MCF 10A (cell line): ENCODE data around the gene FGGY. TPM values are rescaled to one million over a fixed set of nuclear protein-coding genes. Genes with fewer than 3 reads are reported as not detected.

Experiments used
- BruUV-seq: library from RNA; stranded (reverse); fragments of 400-500 nt; replicated peaks from 2 replicates; lab custom pipeline; 2021; lab: Mats Ljungman, UMichigan
- CTCF ChIA-PET: fragments of 300-600 bp; sonication (Branson Sonifier 250); formaldehyde crosslinking; extraction: SDS; loops from one replicate; lab custom pipeline; 2021; ENCODE audit warnings: antibody characterized with exemption, inconsistent platforms; lab: Yijun Ruan, JAX
- POLR2A ChIA-PET: fragments of 300-600, 350-650 bp; sonication (Branson Sonifier 250); formaldehyde crosslinking; extraction: SDS; loops from one replicate; lab custom pipeline; 2020; ENCODE audit warnings: antibody characterized with exemption, inconsistent platforms; lab: Yijun Ruan, JAX
- DNase-seq: peaks from one replicate; pipeline ENCODE4 v3.0.0-alpha.2; 2018; ENCODE audit not compliant: unreplicated experiment
- H3K27ac Mint-ChIP-seq: one replicate; pipeline ENCODE4 v1.8.0; 2022; ENCODE audit warnings: mild to moderate bottlenecking, low read depth, mixed read lengths; ENCODE audit not compliant: unreplicated experiment
- H3K27me3 Mint-ChIP-seq: one replicate; pipeline ENCODE4 v1.8.0; 2022; ENCODE audit warnings: mixed read lengths; ENCODE audit not compliant: insufficient read depth, unreplicated experiment
- H3K36me3 Mint-ChIP-seq: one replicate; pipeline ENCODE4 v1.8.0; 2022; ENCODE audit warnings: mild to moderate bottlenecking, moderate library complexity, mixed read lengths; ENCODE audit not compliant: insufficient read depth, unreplicated experiment
- H3K4me1 Mint-ChIP-seq: one replicate; pipeline ENCODE4 v1.8.0; 2022; ENCODE audit warnings: mixed read lengths; ENCODE audit not compliant: insufficient read depth, unreplicated experiment
- H3K4me3 Mint-ChIP-seq: one replicate; pipeline ENCODE4 v1.8.0; 2022; ENCODE audit warnings: mild to moderate bottlenecking, moderate library complexity, mixed read lengths; ENCODE audit not compliant: unreplicated experiment
- H3K9me3 Mint-ChIP-seq: one replicate; pipeline ENCODE4 v1.8.0; 2022; ENCODE audit warnings: mixed read lengths; ENCODE audit not compliant: unreplicated experiment
- CTCF ChIP-seq: fragments of 200-600 bp; IDR thresholded peaks from one replicate; pipeline ENCODE4 v1.8.0; 2022; ENCODE audit warnings: antibody characterized with exemption, mild to moderate bottlenecking; ENCODE audit not compliant: unreplicated experiment
- intact Hi-C: fragments of 100-400 bp; cut with micrococcal nuclease; formaldehyde crosslinking; loops from 2 replicates; pipeline ENCODE4 v1.14.1; 2022
- total RNA-seq: library from RNA; stranded (reverse); gene quantifications from 2 replicates; pipeline ENCODE4 v1.2.3, GENCODE V29; 2022

FGGY gene
- total RNA-seq, 1 experiment from 2014 or later = 10.6 TPM

- ChIA-PET CTCF (no interaction called here), POLR2A (interaction anchor here (0.5 to 1.1 kb wide), 6 partner anchors 11 to 1909 kb away, joined by 3 to 4 read pairs (median 4); no protein-coding TSS in a partner anchor)
- no TSS peak for BruUV-seq
- DNase-seq = no peak
- no peak overlapping the region for H3K4me3 Mint-ChIP-seq
- H3K27ac Mint-ChIP-seq = peak overlapping the region; percentile 74
- intact Hi-C loops = no loop called here
- H3K4me1 Mint-ChIP-seq = peaks cover 21% of the 10 kb centered on the region
- H3K9me3 Mint-ChIP-seq = peaks cover 8% of the 10 kb centered on the region
- no peaks in the 10 kb centered on the region for H3K27me3 Mint-ChIP-seq
- no peak for TF ChIP-seq CTCF
- H3K36me3 Mint-ChIP-seq = no peaks in the 10 kb centered on the region
Measured at GRCh38 chr1:59359325-59359724, 62.4 kb downstream of the FGGY start.

- H3K4me1 Mint-ChIP-seq = peaks cover 21% of the 10 kb centered on the region
- no peak overlapping the region for H3K4me3 Mint-ChIP-seq
- BruUV-seq = no TSS peak
- POLR2A ChIA-PET = interaction anchor here (0.5 to 1.4 kb wide), 8 partner anchors 20 to 1908 kb away, joined by 3 to 4 read pairs (median 3); partner anchors contain the start of gene FGGY
- H3K27ac Mint-ChIP-seq = peak overlapping the region; percentile 74
- DNase-seq = peak; percentile 69
- intact Hi-C loops = loop anchor here (10.0 kb wide), 3 partner anchors 65 to 575 kb away; partner anchors contain the start of genes FGGY and JUN
- no peak for TF ChIP-seq CTCF
- no peaks in the 10 kb centered on the region for H3K27me3 Mint-ChIP-seq
- CTCF ChIA-PET = no interaction called here
- H3K9me3 Mint-ChIP-seq = peaks cover 16% of the 10 kb centered on the region
- H3K36me3 Mint-ChIP-seq = no peaks in the 10 kb centered on the region
Measured at GRCh38 chr1:59360170-59360569, 63.3 kb downstream of the FGGY start.

GRCh38 chr1:59360729-59361128, 63.8 kb downstream of the FGGY start:
- POLR2A ChIA-PET = interaction anchor here (0.7 to 1.4 kb wide), 7 partner anchors 12 to 312 kb away, joined by 3 to 5 read pairs (median 3); partner anchors contain the start of gene FGGY
- H3K27me3 Mint-ChIP-seq = no peaks in the 10 kb centered on the region
- BruUV-seq = no TSS peak
- no peak overlapping the region for H3K4me3 Mint-ChIP-seq
- TF ChIP-seq CTCF = no peak
- no peaks in the 10 kb centered on the region for H3K36me3 Mint-ChIP-seq
- intact Hi-C loops = loop anchor here (10.0 kb wide), 3 partner anchors 66 to 576 kb away; partner anchors contain the start of genes FGGY and JUN
- H3K4me1 Mint-ChIP-seq = peaks cover 27% of the 10 kb centered on the region
- peaks cover 16% of the 10 kb centered on the region for H3K9me3 Mint-ChIP-seq
- no peak for DNase-seq
- CTCF ChIA-PET = no interaction called here
- H3K27ac Mint-ChIP-seq = peak overlapping the region; percentile 74

GRCh38 chr1:59361766-59362165, 64.9 kb downstream of the FGGY start:
- no TSS peak for BruUV-seq
- H3K4me3 Mint-ChIP-seq = no peak overlapping the region
- no peaks in the 10 kb centered on the region for H3K27me3 Mint-ChIP-seq
- peaks cover 16% of the 10 kb centered on the region for H3K9me3 Mint-ChIP-seq
- CTCF ChIA-PET = interaction anchor here (1.3 kb wide), 1 partner anchor 19 kb away, joined by 3 read pairs; no protein-coding TSS in a partner anchor
- H3K4me1 Mint-ChIP-seq = peaks cover 37% of the 10 kb centered on the region
- no peak for TF ChIP-seq CTCF
- no peak for DNase-seq
- intact Hi-C loops = loop anchor here (10.0 kb wide), 3 partner anchors 67 to 577 kb away; partner anchors contain the start of genes FGGY and JUN
- H3K27ac Mint-ChIP-seq = peak overlapping the region; percentile 11
- no peaks in the 10 kb centered on the region for H3K36me3 Mint-ChIP-seq
- POLR2A ChIA-PET = interaction anchor here (0.9 to 1.3 kb wide), 2 partner anchors 13 to 580 kb away, joined by 3 to 5 read pairs; no protein-coding TSS in a partner anchor
